Trophoblast cell (in vitro differentiated cells and primary cell): Measurements from ENCODE around the gene ASB6.

Experiments
- DNase-seq, 2 donors: peaks; one replicate each; pipeline ENCODE4 v3.0.0-alpha.2; 2016
- H2AFZ ChIP-seq: 2 replicates; pipeline ENCODE4 v1.6.1; 2013; ENCODE audit warnings: low read length, moderate library complexity, mild to moderate bottlenecking; ENCODE audit not compliant: insufficient read depth, poor library complexity
- H2AK5ac ChIP-seq: 2 replicates; pipeline ENCODE4 v1.6.1; 2013; ENCODE audit warnings: mild to moderate bottlenecking, low read length
- H2BK120ac ChIP-seq: 2 replicates; pipeline ENCODE4 v1.6.1; 2013; ENCODE audit warnings: low read length, mild to moderate bottlenecking, moderate library complexity; ENCODE audit not compliant: insufficient read depth, poor library complexity
- H2BK12ac ChIP-seq: 2 replicates; pipeline ENCODE4 v1.6.1; 2013; ENCODE audit warnings: mild to moderate bottlenecking, low read length, moderate library complexity
- H2BK5ac ChIP-seq: 2 replicates; pipeline ENCODE4 v1.6.1; 2013; ENCODE audit warnings: low read length, low read depth, moderate library complexity, mild to moderate bottlenecking; ENCODE audit not compliant: poor library complexity
- H3K14ac ChIP-seq: 2 replicates; pipeline ENCODE4 v1.6.1; 2013; ENCODE audit warnings: mild to moderate bottlenecking, low read length
- H3K18ac ChIP-seq: 2 replicates; pipeline ENCODE4 v1.6.1; 2013; ENCODE audit warnings: mild to moderate bottlenecking, low read length
- H3K23ac ChIP-seq: 2 replicates; pipeline ENCODE4 v1.6.1; 2013; ENCODE audit warnings: low read length
- H3K27ac ChIP-seq: 2 replicates; pipeline ENCODE4 v1.5.1; 2013; ENCODE audit warnings: low read depth, mild to moderate bottlenecking, inconsistent platforms, low read length, moderate library complexity
- H3K27me3 ChIP-seq: 2 replicates; pipeline ENCODE4 v1.6.1; 2013; ENCODE audit warnings: inconsistent platforms, mild to moderate bottlenecking, low read length, moderate library complexity; ENCODE audit not compliant: insufficient read depth
- H3K36me3 ChIP-seq, 2 experiments: 1 replicate in 1 of 2; 2 replicates in 1 of 2; pipeline ENCODE4 v1.6.1; 2013; ENCODE audit warnings: low read length in 2 of 2, mild to moderate bottlenecking in 2 of 2, moderate library complexity in 1 of 2; ENCODE audit not compliant: insufficient read depth in 2 of 2, control insufficient read depth in 1 of 2
- H3K4ac ChIP-seq: 2 replicates; pipeline ENCODE4 v1.6.1; 2013; ENCODE audit warnings: low read depth, mild to moderate bottlenecking, low read length, moderate library complexity
- H3K4me1 ChIP-seq, 2 experiments: 1 replicate in 1 of 2; 2 replicates in 1 of 2; pipeline ENCODE4 v1.6.1; 2013; ENCODE audit warnings: low read length in 2 of 2, mild to moderate bottlenecking in 2 of 2, moderate library complexity in 1 of 2; ENCODE audit not compliant: insufficient read depth in 2 of 2, control insufficient read depth in 1 of 2
- H3K4me2 ChIP-seq: 2 replicates; pipeline ENCODE4 v1.6.1; 2013; ENCODE audit warnings: inconsistent platforms, mild to moderate bottlenecking, low read length, moderate library complexity
- H3K4me3 ChIP-seq: 2 replicates; pipeline ENCODE4 v1.5.1; 2013; ENCODE audit warnings: mild to moderate bottlenecking, low read depth, low read length, inconsistent platforms
- H3K79me1 ChIP-seq: one replicate; pipeline ENCODE4 v1.6.1; 2013; ENCODE audit warnings: low read length
- H3K79me2 ChIP-seq: 2 replicates; pipeline ENCODE4 v1.6.1; 2013; ENCODE audit warnings: low read length, mild to moderate bottlenecking; ENCODE audit not compliant: control insufficient read depth, insufficient read depth, poor library complexity
- H3K9ac ChIP-seq: 2 replicates; pipeline ENCODE4 v1.6.1; 2013; ENCODE audit warnings: mild to moderate bottlenecking, low read length
- H3K9me3 ChIP-seq: 2 replicates; pipeline ENCODE4 v1.6.1; 2013; ENCODE audit warnings: low read depth, mild to moderate bottlenecking, control low read depth, inconsistent platforms, low read length; ENCODE audit not compliant: insufficient read depth
- H4K12ac ChIP-seq: 2 replicates; pipeline ENCODE4 v1.6.1; 2013; ENCODE audit warnings: low read depth, mild to moderate bottlenecking, low read length, moderate library complexity
- H4K8ac ChIP-seq: 2 replicates; pipeline ENCODE4 v1.6.1; 2013; ENCODE audit warnings: low read depth, mild to moderate bottlenecking, low read length, moderate library complexity
- H4K91ac ChIP-seq: one replicate; pipeline ENCODE4 v1.6.1; 2013; ENCODE audit warnings: low read depth, mild to moderate bottlenecking, low read length, moderate library complexity
- WGBS: extraction: QIAGEN DNeasy Blood & Tissue Kit; methylation state at CpG from one replicate; pipeline ENCODE4 v1.1.7; 2013; ENCODE audit warnings: missing lambda C conversion rate; ENCODE audit not compliant: insufficient read length, insufficient coverage; ENCODE audit errors: extremely low coverage; 5-methylcytosine and 5-hydroxymethylcytosine counted together

Gene ASB6

DNA sequence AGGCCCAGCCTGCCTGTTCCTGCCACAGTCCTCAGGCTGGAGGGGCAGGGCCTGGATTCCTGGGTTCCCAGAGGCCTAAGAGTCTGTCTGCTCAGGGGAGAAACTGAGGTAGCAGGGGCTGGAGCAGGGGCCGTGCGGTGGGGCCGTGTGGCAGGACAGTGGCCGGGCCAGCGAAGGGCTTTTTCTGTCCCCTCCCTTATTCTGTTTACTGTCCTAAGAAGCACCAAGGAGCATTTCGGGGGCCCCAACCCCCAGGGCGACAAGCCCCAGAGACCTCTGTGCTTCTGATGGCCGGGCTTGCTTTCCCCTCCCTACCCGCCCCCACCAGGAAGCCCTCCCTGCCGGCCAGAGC lies 6.8 kb upstream of the ASB6 start:
- Histone ChIP-seq H3K27ac (no peak overlapping the region), H3K36me3 (no peaks in the 10 kb centered on the region)

DNA sequence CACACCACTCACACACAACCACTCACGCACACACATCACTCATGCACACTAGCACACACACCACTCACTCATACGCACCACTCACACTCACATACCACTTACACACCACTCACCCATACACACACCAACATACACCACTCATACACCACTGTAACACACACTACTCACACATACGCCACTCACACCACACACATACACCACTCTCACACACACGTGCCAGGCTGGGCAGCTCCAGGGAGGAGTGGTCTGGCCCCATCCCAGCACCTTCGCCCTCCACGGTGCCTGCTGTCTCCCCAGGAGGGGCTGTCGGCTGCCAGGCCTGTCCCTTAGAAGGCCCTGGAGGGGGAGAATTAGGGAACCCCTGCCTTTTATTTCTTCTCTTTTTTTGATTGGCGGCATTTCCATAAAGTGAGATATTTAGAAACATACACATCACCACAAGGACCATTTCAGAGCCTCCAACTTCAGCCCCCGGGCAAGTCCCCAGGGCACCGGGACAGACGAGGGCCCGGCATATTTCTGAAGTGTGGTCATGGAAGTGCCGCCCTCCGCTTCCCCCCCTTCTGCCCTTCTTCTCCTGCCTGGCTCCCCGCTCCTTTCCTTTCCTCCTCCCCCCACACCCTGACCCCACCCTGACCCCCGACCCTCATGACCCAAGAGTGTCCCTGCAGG lies 6.3 kb upstream of the ASB6 start:
- Histone ChIP-seq H4K8ac (no peak overlapping the region), H3K14ac (no peak overlapping the region), H2AFZ (no peak overlapping the region), H3K4me1 (peaks cover 0 to 6% of the 10 kb centered on the region in 2 experiments), H4K12ac (no peak overlapping the region), H3K79me2 (no peaks in the 10 kb centered on the region), H3K79me1 (peaks cover 2% of the 10 kb centered on the region), H3K9me3 (no peaks in the 10 kb centered on the region), H3K36me3 (no peaks in the 10 kb centered on the region), H4K91ac (no peak overlapping the region), H3K4me3 (no peak overlapping the region), H3K23ac (no peak overlapping the region), H2BK5ac (no peak overlapping the region), H3K27me3 (no peaks in the 10 kb centered on the region), H3K4ac (no peak overlapping the region), H3K9ac (no peak overlapping the region), H3K18ac (no peak overlapping the region), H2BK120ac (no peak overlapping the region), H2AK5ac (no peak overlapping the region), H3K4me2 (no peak overlapping the region), H3K27ac (no peak overlapping the region), H2BK12ac (no peak overlapping the region)
- peak; percentile 47 to 85 for DNase-seq
- whole genome bisulfite sequencing = 100% methylated on average over 3 of the region's 16 CpGs

More for the DNA sequence above, 6.8 kb upstream of the ASB6 start:
- Histone ChIP-seq H3K18ac (no peak overlapping the region), H4K8ac (no peak overlapping the region), H3K79me1 (peaks cover 2% of the 10 kb centered on the region), H2BK120ac (no peak overlapping the region), H3K4me3 (no peak overlapping the region), H3K14ac (no peak overlapping the region), H2BK12ac (no peak overlapping the region), H4K91ac (peak overlapping the region; percentile 41), H3K4me1 (peaks cover 0 to 6% of the 10 kb centered on the region in 2 experiments), H3K27me3 (no peaks in the 10 kb centered on the region), H2AFZ (no peak overlapping the region), H3K4me2 (no peak overlapping the region), H3K9me3 (no peaks in the 10 kb centered on the region), H2BK5ac (no peak overlapping the region), H3K4ac (no peak overlapping the region), H3K79me2 (no peaks in the 10 kb centered on the region), H3K23ac (no peak overlapping the region), H3K9ac (no peak overlapping the region), H4K12ac (no peak overlapping the region), H2AK5ac (no peak overlapping the region)
- DNase-seq = no peak
- WGBS = no CpG with 5 or more reads among the region's 10 CpGs

DNA sequence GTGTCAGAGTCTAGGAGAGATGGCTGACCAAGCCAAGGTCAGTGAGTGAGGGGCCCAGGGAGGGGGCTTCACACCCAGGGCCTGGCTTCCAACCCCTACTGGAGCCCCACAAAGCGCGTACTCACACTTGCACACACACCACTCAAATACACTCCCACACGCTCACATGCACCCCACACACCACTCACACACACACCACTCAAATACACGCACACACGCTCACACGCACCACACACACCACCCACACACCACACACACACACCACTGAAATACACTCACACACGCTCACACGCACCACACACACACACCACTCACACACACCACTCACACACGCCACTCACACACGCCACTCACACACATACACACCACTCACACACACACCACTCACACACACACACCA lies 5.7 kb upstream of the ASB6 start:
- Histone ChIP-seq H3K23ac (no peak overlapping the region), H4K91ac (no peak overlapping the region), H3K4me1 (peaks cover 0 to 6% of the 10 kb centered on the region in 2 experiments), H2BK120ac (no peak overlapping the region), H3K79me2 (no peaks in the 10 kb centered on the region), H3K27me3 (no peaks in the 10 kb centered on the region), H3K4me2 (no peak overlapping the region), H3K4ac (no peak overlapping the region), H3K4me3 (peak overlapping the region; percentile 43), H3K27ac (no peak overlapping the region), H4K8ac (no peak overlapping the region), H4K12ac (no peak overlapping the region), H3K9me3 (no peaks in the 10 kb centered on the region), H2BK12ac (no peak overlapping the region), H3K36me3 (no peaks in the 10 kb centered on the region), H3K14ac (no peak overlapping the region), H3K18ac (no peak overlapping the region), H2AK5ac (no peak overlapping the region), H2BK5ac (no peak overlapping the region), H2AFZ (no peak overlapping the region), H3K79me1 (peaks cover 2% of the 10 kb centered on the region), H3K9ac (no peak overlapping the region)
- DNase-seq = no peak
- WGBS = 100% methylated on average over 6 of the region's 10 CpGs

DNA sequence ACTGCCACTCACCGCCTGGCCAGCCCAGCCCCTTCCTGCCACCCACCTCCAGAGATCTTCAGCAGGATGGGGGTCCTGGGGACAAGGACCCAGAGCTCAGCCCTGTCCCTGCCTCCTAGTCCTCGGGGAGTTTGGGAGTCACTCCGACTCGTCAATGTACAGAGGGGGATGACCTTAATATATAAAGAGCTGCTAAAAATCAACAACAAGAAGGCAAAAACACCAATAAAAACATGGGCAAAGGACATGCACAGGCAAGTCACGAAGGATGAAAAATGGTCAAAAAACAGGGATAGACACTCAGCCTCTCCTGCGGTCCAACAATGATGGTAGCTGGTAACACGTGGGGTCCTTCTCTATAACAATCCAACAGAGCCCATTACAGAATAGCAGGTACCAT lies 4.7 kb upstream of the ASB6 start:
- Histone ChIP-seq H3K14ac (no peak overlapping the region), H2BK12ac (no peak overlapping the region), H4K12ac (no peak overlapping the region), H2AK5ac (no peak overlapping the region), H3K36me3 (no peaks in the 10 kb centered on the region), H3K23ac (no peak overlapping the region), H2BK120ac (no peak overlapping the region), H3K4me3 (no peak overlapping the region), H3K4ac (no peak overlapping the region), H4K8ac (no peak overlapping the region), H2BK5ac (no peak overlapping the region), H2AFZ (no peak overlapping the region), H3K9ac (no peak overlapping the region), H3K79me2 (peaks cover 2% of the 10 kb centered on the region), H3K9me3 (no peaks in the 10 kb centered on the region), H3K18ac (no peak overlapping the region), H3K79me1 (peaks cover 4% of the 10 kb centered on the region), H3K4me1 (peaks cover 0 to 6% of the 10 kb centered on the region in 2 experiments), H4K91ac (no peak overlapping the region), H3K27me3 (no peaks in the 10 kb centered on the region), H3K4me2 (no peak overlapping the region), H3K27ac (no peak overlapping the region)
- no CpG with 5 or more reads among the region's 7 CpGs for WGBS
- DNase-seq = no peak
